Measurements from ENCODE around the gene SPECC1L. TPM values are rescaled to one million over a fixed set of nuclear protein-coding genes. Genes with fewer than 3 reads are reported as not detected.
A peak's percentile ranks its signal among the peaks of the same experiment; 100 is the strongest.

SPECC1L gene
- total RNA-seq, 2 donors from 2014 or later = 59.4 to 61.8 TPM

GRCh38 chr22:24407278-24407665, 136.6 kb downstream of the SPECC1L start:
- Mint-ChIP-seq H3K9me3 (no peaks in the 10 kb centered on the region), H3K4me1 (ENCODE audit: low read depth) (peaks cover 33% of the 10 kb centered on the region), H3K27me3 (ENCODE audit: low read depth) (no peaks in the 10 kb centered on the region), H3K27ac (no peak overlapping the region), H3K4me3 (peak overlapping the region in 1 of 2 donors; percentile 29), H3K36me3 (ENCODE audit: insufficient read depth in 2 of 2) (peaks cover 2 to 8% of the 10 kb centered on the region in 2 donors)
- DNase-seq = no peak
- no peak for ATAC-seq (replicated peaks in 1 of 2)

- Mint-ChIP-seq H3K27ac (peak overlapping the region; percentile 55), H3K4me1 (ENCODE audit: low read depth) (peaks cover 27% of the 10 kb centered on the region), H3K4me3 (peak overlapping the region in 1 of 2 donors; percentile 20), H3K27me3 (ENCODE audit: low read depth) (no peaks in the 10 kb centered on the region), H3K9me3 (no peaks in the 10 kb centered on the region), H3K36me3 (ENCODE audit: insufficient read depth in 2 of 2) (peaks cover 2 to 6% of the 10 kb centered on the region in 2 donors)
- no peak for DNase-seq
- ATAC-seq (replicated peaks in 1 of 2) = no peak
These were observed 137.3 kb downstream of the SPECC1L start for GRCh38 chr22:24407884-24408283.

- Mint-ChIP-seq H3K27ac (no peak overlapping the region), H3K4me3 (no peak overlapping the region), H3K9me3 (no peaks in the 10 kb centered on the region), H3K4me1 (ENCODE audit: low read depth) (peaks cover 24% of the 10 kb centered on the region), H3K36me3 (ENCODE audit: insufficient read depth in 2 of 2) (peaks cover 2 to 6% of the 10 kb centered on the region in 2 donors), H3K27me3 (ENCODE audit: low read depth) (no peaks in the 10 kb centered on the region)
- DNase-seq (no peak), ATAC-seq (replicated peaks in 1 of 2) (no peak)
These were observed 138.0 kb downstream of the SPECC1L start for GRCh38 chr22:24408630-24409029.

GRCh38 chr22:24409707-24410106, 139.1 kb downstream of the SPECC1L start:
- Mint-ChIP-seq H3K4me1 (ENCODE audit: low read depth) (peaks cover 24% of the 10 kb centered on the region), H3K27me3 (ENCODE audit: low read depth) (no peaks in the 10 kb centered on the region), H3K4me3 (no peak overlapping the region), H3K9me3 (no peaks in the 10 kb centered on the region), H3K36me3 (ENCODE audit: insufficient read depth in 2 of 2) (peaks cover 0 to 3% of the 10 kb centered on the region in 2 donors), H3K27ac (peak overlapping the region; percentile 51)
- ATAC-seq (replicated peaks in 1 of 2) (no peak), DNase-seq (no peak)

GRCh38 chr22:24410110-24410856, 139.7 kb downstream of the SPECC1L start:
- peaks cover under 1 to 4% of the 10 kb centered on the region in 2 donors for H3K36me3 Mint-ChIP-seq (ENCODE audit: insufficient read depth in 2 of 2)
- H3K9me3 Mint-ChIP-seq = no peaks in the 10 kb centered on the region
- ATAC-seq (replicated peaks in 1 of 2) (peak; percentile 81), DNase-seq (peak in 1 of 2 donors; percentile 39)
- peak overlapping the region; percentile 86 for H3K27ac Mint-ChIP-seq
- H3K4me1 Mint-ChIP-seq (ENCODE audit: low read depth) = peaks cover 24% of the 10 kb centered on the region
- H3K4me3 Mint-ChIP-seq = peak overlapping the region in 1 of 2 donors; percentile 38
- no peaks in the 10 kb centered on the region for H3K27me3 Mint-ChIP-seq (ENCODE audit: low read depth)

- Mint-ChIP-seq H3K27ac (peak overlapping the region; percentile 37), H3K36me3 (ENCODE audit: insufficient read depth in 2 of 2) (peaks cover 1 to 5% of the 10 kb centered on the region in 2 donors)
- ATAC-seq (replicated peaks in 1 of 2) = no peak
These were observed 140.8 kb downstream of the SPECC1L start for GRCh38 chr22:24411256-24412004.

GRCh38 chr22:24412274-24412673, 141.6 kb downstream of the SPECC1L start:
- no peaks in the 10 kb centered on the region for H3K27me3 Mint-ChIP-seq (ENCODE audit: low read depth)
- ATAC-seq (replicated peaks in 1 of 2) (no peak), DNase-seq (no peak)
- H3K27ac Mint-ChIP-seq = no peak overlapping the region
- peaks cover 16% of the 10 kb centered on the region for H3K4me1 Mint-ChIP-seq (ENCODE audit: low read depth)
- H3K36me3 Mint-ChIP-seq (ENCODE audit: insufficient read depth in 2 of 2) = peaks cover 1 to 5% of the 10 kb centered on the region in 2 donors
- H3K4me3 Mint-ChIP-seq = no peak overlapping the region
- H3K9me3 Mint-ChIP-seq = no peaks in the 10 kb centered on the region

More at GRCh38 chr22:24411256-24412004, 140.8 kb downstream of the SPECC1L start:
- Mint-ChIP-seq H3K4me1 (ENCODE audit: low read depth) (peaks cover 24% of the 10 kb centered on the region), H3K4me3 (no peak overlapping the region), H3K27me3 (ENCODE audit: low read depth) (no peaks in the 10 kb centered on the region), H3K9me3 (no peaks in the 10 kb centered on the region)
- no peak for DNase-seq

GRCh38 chr22:24413271-24413670, 142.6 kb downstream of the SPECC1L start:
- DNase-seq = no peak
- H3K9me3 Mint-ChIP-seq = no peaks in the 10 kb centered on the region
- H3K4me1 Mint-ChIP-seq (ENCODE audit: low read depth) = peaks cover 10% of the 10 kb centered on the region
- no peak overlapping the region for H3K27ac Mint-ChIP-seq
- H3K4me3 Mint-ChIP-seq = no peak overlapping the region
- no peak for ATAC-seq (replicated peaks in 1 of 2)
- H3K36me3 Mint-ChIP-seq (ENCODE audit: insufficient read depth in 2 of 2) = peaks cover 1 to 3% of the 10 kb centered on the region in 2 donors
- no peaks in the 10 kb centered on the region for H3K27me3 Mint-ChIP-seq (ENCODE audit: low read depth)

GRCh38 chr22:24413736-24414385, 143.2 kb downstream of the SPECC1L start:
- Mint-ChIP-seq H3K9me3 (no peaks in the 10 kb centered on the region), H3K4me3 (no peak overlapping the region), H3K4me1 (ENCODE audit: low read depth) (peaks cover 10% of the 10 kb centered on the region), H3K27ac (peak overlapping the region; percentile 10), H3K36me3 (ENCODE audit: insufficient read depth in 2 of 2) (peaks cover 1 to 3% of the 10 kb centered on the region in 2 donors), H3K27me3 (ENCODE audit: low read depth) (no peaks in the 10 kb centered on the region)
- DNase-seq (no peak), ATAC-seq (replicated peaks in 1 of 2) (no peak)

- DNase-seq = no peak
- Mint-ChIP-seq H3K27me3 (ENCODE audit: low read depth) (no peaks in the 10 kb centered on the region), H3K36me3 (ENCODE audit: insufficient read depth in 2 of 2) (peaks cover 1 to 3% of the 10 kb centered on the region in 2 donors), H3K9me3 (no peaks in the 10 kb centered on the region), H3K4me3 (no peak overlapping the region), H3K27ac (no peak overlapping the region), H3K4me1 (ENCODE audit: low read depth) (peaks cover 10% of the 10 kb centered on the region)
- ATAC-seq (replicated peaks in 1 of 2) = no peak
These were observed 143.9 kb downstream of the SPECC1L start for GRCh38 chr22:24414523-24414922.

GRCh38 chr22:24414984-24415945, 144.6 kb downstream of the SPECC1L start:
- no peak for DNase-seq
- H3K36me3 Mint-ChIP-seq (ENCODE audit: insufficient read depth in 2 of 2) = peaks cover 1 to 3% of the 10 kb centered on the region in 2 donors
- ATAC-seq (replicated peaks in 1 of 2) = no peak

GRCh38 chr22:24416095-24416494, 145.5 kb downstream of the SPECC1L start:
- H3K27me3 Mint-ChIP-seq (ENCODE audit: low read depth) = no peaks in the 10 kb centered on the region
- peaks cover 1% of the 10 kb centered on the region in 2 donors for H3K36me3 Mint-ChIP-seq (ENCODE audit: insufficient read depth in 2 of 2)
- H3K27ac Mint-ChIP-seq = no peak overlapping the region
- no peak for ATAC-seq (replicated peaks in 1 of 2)
- no peak for DNase-seq
- no peaks in the 10 kb centered on the region for H3K9me3 Mint-ChIP-seq
- H3K4me3 Mint-ChIP-seq = no peak overlapping the region
- H3K4me1 Mint-ChIP-seq (ENCODE audit: low read depth) = no peaks in the 10 kb centered on the region

More at GRCh38 chr22:24414984-24415945, 144.6 kb downstream of the SPECC1L start:
- Mint-ChIP-seq H3K4me3 (no peak overlapping the region), H3K27ac (no peak overlapping the region), H3K27me3 (ENCODE audit: low read depth) (no peaks in the 10 kb centered on the region), H3K4me1 (ENCODE audit: low read depth) (peaks cover 4% of the 10 kb centered on the region), H3K9me3 (no peaks in the 10 kb centered on the region)

All from activated T-cell treated with anti-CD3 and anti-CD28 coated beads, Interleukin-2, amount 50 U/mL, for 72 hours (primary cell).